GM12872 (cell line): ENCODE data around the gene ZFP36L1.

Experiments used
- CTCF ChIP-seq: IDR thresholded peaks from 3 replicates; pipeline ENCODE4 v1.5.1; 2011; ENCODE audit warnings: low read depth, mild to moderate bottlenecking, low read length, moderate library complexity; ENCODE audit not compliant: insufficient read depth

The ZFP36L1 gene

GRCh38 chr14:68779761-68780323, 13.0 kb downstream of the ZFP36L1 start:
- TF ChIP-seq CTCF: no peak

- TF ChIP-seq CTCF: no peak
Measured at GRCh38 chr14:68777644-68778043, 15.2 kb downstream of the ZFP36L1 start.

- peak; percentile 48; the same call in 2 of the 3 replicates for TF ChIP-seq CTCF
Measured at GRCh38 chr14:68775614-68776126, 17.2 kb downstream of the ZFP36L1 start.

- no peak for TF ChIP-seq CTCF
Measured at GRCh38 chr14:68774771-68775613, 17.9 kb downstream of the ZFP36L1 start.

- no peak for TF ChIP-seq CTCF
Measured at GRCh38 chr14:68772761-68773381, 20.0 kb downstream of the ZFP36L1 start.

- TF ChIP-seq CTCF: no peak
Measured at GRCh38 chr14:68771631-68772030, 21.2 kb downstream of the ZFP36L1 start.

- no peak for TF ChIP-seq CTCF
Measured at GRCh38 chr14:68770553-68771286, 22.1 kb downstream of the ZFP36L1 start.
